Esophagus squamous epithelium (tissue), 4 donors: ENCODE measurements around the gene DCP1A.

Experiments
- CTCF ChIP-seq, 6 experiments: fragments of 450-650 bp in 4 of 6; fragments of 200-600 bp in 2 of 6; sonication (generic) in 2 of 6; IDR thresholded peaks; one replicate each; pipeline ENCODE4 v1.5.1; 2016 to 2019; ENCODE audit warnings: antibody characterized with exemption in 6 of 6, mild to moderate bottlenecking in 4 of 6, moderate library complexity in 4 of 6
- POLR2A ChIP-seq, 4 donors: fragments of 450-650 bp; IDR thresholded peaks; one replicate each; pipeline ENCODE4 v1.6.1; 2017; ENCODE audit warnings: antibody characterized with exemption in 4 of 4, mild to moderate bottlenecking in 4 of 4, moderate library complexity in 3 of 4

GRCh38 chr3:53260286-53260785 is 87.0 kb downstream of the DCP1A start:
- TF ChIP-seq POLR2A (IDR thresholded peaks at IDR 0.05): no peak
- no peak for TF ChIP-seq CTCF (IDR thresholded peaks at IDR 0.05)
